Transverse colon (tissue), 3 donors: Measurements from ENCODE around the gene COG5.

Experiments
- CTCF ChIP-seq, 5 experiments: fragments of 200-600 bp in 3 of 5; fragments of 450-650 bp in 2 of 5; sonication (generic) in 3 of 5; IDR thresholded peaks; 1 replicate in 2 of 5; 2 replicates in 3 of 5; pipeline ENCODE4 v1.5.1; 2016 to 2017; ENCODE audit warnings: antibody characterized with exemption in 5 of 5, inconsistent platforms in 3 of 5, mild to moderate bottlenecking in 2 of 5, moderate library complexity in 1 of 5
- POLR2A ChIP-seq: fragments of 450-650 bp; IDR thresholded peaks from one replicate; pipeline ENCODE4 v1.6.1; 2016; ENCODE audit warnings: antibody characterized with exemption, mild to moderate bottlenecking, moderate library complexity

- TF ChIP-seq CTCF (IDR thresholded peaks at IDR 0.05) (no peak), POLR2A (no peak)
These were observed 128.0 kb downstream of the COG5 start for GRCh38 chr7:107435749-107436148.
